Hepatic stellate cell (primary cell): ENCODE data around the gene SELENON.

Source experiments
- DNase-seq: peaks from one replicate; pipeline ENCODE4 v3.0.0; 2011; ENCODE audit warnings: low spot score

SELENON gene

GRCh38 chr1:25771221-25772114 lies 28.5 kb upstream of the SELENON start:
- no peak for DNase-seq

- DNase-seq = no peak
Measured at GRCh38 chr1:25772164-25772563, 27.8 kb upstream of the SELENON start.

- DNase-seq = no peak
Measured at GRCh38 chr1:25772692-25773245, 27.2 kb upstream of the SELENON start.

GRCh38 chr1:25773441-25774125 lies 26.4 kb upstream of the SELENON start:
- DNase-seq = no peak

- no peak for DNase-seq
Measured at GRCh38 chr1:25774206-25774803, 25.7 kb upstream of the SELENON start.

- no peak for DNase-seq
Measured at GRCh38 chr1:25774921-25775771, 24.8 kb upstream of the SELENON start.

GRCh38 chr1:25779388-25779787 lies 20.6 kb upstream of the SELENON start:
- DNase-seq = no peak

GRCh38 chr1:25779894-25780293 lies 20.1 kb upstream of the SELENON start:
- no peak for DNase-seq

GRCh38 chr1:25780318-25781129 lies 19.5 kb upstream of the SELENON start:
- DNase-seq = no peak

- no peak for DNase-seq
Measured at GRCh38 chr1:25781130-25781433, 18.9 kb upstream of the SELENON start.

- DNase-seq = no peak
Measured at GRCh38 chr1:25782608-25783201, 17.3 kb upstream of the SELENON start.

GRCh38 chr1:25784575-25785051 lies 15.4 kb upstream of the SELENON start:
- DNase-seq = no peak

- no peak for DNase-seq
Measured at GRCh38 chr1:25785333-25786067, 14.5 kb upstream of the SELENON start.

- peak; percentile 63 for DNase-seq
Measured at GRCh38 chr1:25786887-25787759, 12.9 kb upstream of the SELENON start.

- DNase-seq = no peak
Measured at GRCh38 chr1:25787760-25788166, 12.2 kb upstream of the SELENON start.

GRCh38 chr1:25790472-25790871 lies 9.5 kb upstream of the SELENON start:
- no peak for DNase-seq

- DNase-seq = no peak
Measured at GRCh38 chr1:25792115-25792514, 7.9 kb upstream of the SELENON start.

GRCh38 chr1:25793585-25794170 lies 6.3 kb upstream of the SELENON start:
- no peak for DNase-seq
